ENCODE data around the gene MACROD2.

DNA sequence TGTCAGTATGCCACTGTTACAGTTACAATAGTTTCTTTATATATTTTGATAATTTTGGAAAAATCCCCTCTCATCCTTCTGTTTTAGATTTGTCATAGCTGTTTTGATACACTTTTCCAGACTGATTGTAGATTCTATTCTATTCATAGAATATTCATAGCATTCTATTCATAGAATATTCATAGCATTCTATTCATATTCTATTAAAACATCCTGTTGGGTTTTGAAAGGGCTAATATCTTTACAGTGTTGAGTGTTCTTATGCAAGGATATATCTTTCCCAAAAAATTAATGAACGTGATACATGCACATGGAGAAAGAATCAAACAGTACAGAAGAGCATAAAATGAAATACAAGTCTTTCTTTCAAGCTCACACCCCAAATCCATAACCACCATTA is 38.0 kb downstream of the MACROD2 start:
- TF ChIP-seq CTCF (IDR thresholded peaks at IDR 0.05) (no peak), POLR2A (IDR thresholded peaks at IDR 0.05) (no peak)
